Retina (tissue), 1 donor: ENCODE measurements around the gene SEZ6L.

Experiments
- DNase-seq: peaks from one replicate; pipeline ENCODE4 v3.0.0-alpha.2; 2016

The SEZ6L gene

GRCh38 chr22:26246552-26246951 is 77.3 kb downstream of the SEZ6L start:
- no peak for DNase-seq

GRCh38 chr22:26251869-26252268 is 82.6 kb downstream of the SEZ6L start:
- no peak for DNase-seq

- peak; percentile 30 for DNase-seq
These were observed 90.2 kb downstream of the SEZ6L start for GRCh38 chr22:26259510-26259909.

- no peak for DNase-seq
These were observed 94.9 kb downstream of the SEZ6L start for GRCh38 chr22:26264162-26264561.

- no peak for DNase-seq
These were observed 96.0 kb downstream of the SEZ6L start for GRCh38 chr22:26265281-26265680.

- no peak for DNase-seq
These were observed 96.6 kb downstream of the SEZ6L start for GRCh38 chr22:26265909-26266308.

- DNase-seq = no peak
These were observed 98.6 kb downstream of the SEZ6L start for GRCh38 chr22:26267856-26268255.

- DNase-seq = no peak
These were observed 100.3 kb downstream of the SEZ6L start for GRCh38 chr22:26269572-26269971.

- no peak for DNase-seq
These were observed 102.2 kb downstream of the SEZ6L start for GRCh38 chr22:26271427-26271826.

GRCh38 chr22:26273011-26273675 is 103.9 kb downstream of the SEZ6L start:
- DNase-seq = no peak

GRCh38 chr22:26276529-26277160 is 107.4 kb downstream of the SEZ6L start:
- peak; percentile 44 for DNase-seq

- no peak for DNase-seq
These were observed 112.7 kb downstream of the SEZ6L start for GRCh38 chr22:26281941-26282340.

GRCh38 chr22:26283330-26283729 is 114.1 kb downstream of the SEZ6L start:
- DNase-seq = no peak

GRCh38 chr22:26285632-26286031 is 116.4 kb downstream of the SEZ6L start:
- DNase-seq = no peak

GRCh38 chr22:26286091-26286820 is 117.0 kb downstream of the SEZ6L start:
- no peak for DNase-seq

GRCh38 chr22:26287382-26288225 is 118.3 kb downstream of the SEZ6L start:
- no peak for DNase-seq

GRCh38 chr22:26289611-26290101 is 120.4 kb downstream of the SEZ6L start:
- no peak for DNase-seq

- DNase-seq = no peak
These were observed 122.8 kb downstream of the SEZ6L start for GRCh38 chr22:26291940-26292666.

- no peak for DNase-seq
These were observed 123.4 kb downstream of the SEZ6L start for GRCh38 chr22:26292667-26292995.

- DNase-seq = no peak
These were observed 126.4 kb downstream of the SEZ6L start for GRCh38 chr22:26295563-26296126.

- no peak for DNase-seq
These were observed 129.5 kb downstream of the SEZ6L start for GRCh38 chr22:26298605-26299310.
